ENCODE measurements around the gene WIPF1. TPM values are rescaled to one million over a fixed set of nuclear protein-coding genes. Genes with fewer than 3 reads are reported as not detected.
A peak's percentile ranks its signal among the peaks of the same experiment; 100 is the strongest.

Gene WIPF1
- total RNA-seq, 4 donors from 2014 or later: 2.2 to 17.5 (median 6.0) TPM

GRCh38 chr2:174544156-174544555 lies 53.4 kb downstream of the WIPF1 start:
- Histone ChIP-seq H3K27ac (no peak overlapping the region), H3K27me3 (peaks cover 0 to 11% (median 0%) of the 10 kb centered on the region in 4 donors), H3K9me3 (no peaks in the 10 kb centered on the region), H3K36me3 (no peaks in the 10 kb centered on the region), H3K4me1 (no peaks in the 10 kb centered on the region), H3K4me3 (no peak overlapping the region)
- intact Hi-C loops (cut with DNase I): no loop called here
- no peak for TF ChIP-seq CTCF (IDR thresholded peaks at IDR 0.05)
- no peak for TF ChIP-seq POLR2A (IDR thresholded peaks at IDR 0.05)
- 62 to 72% methylated on average over 3 of the region's 3 CpGs for WGBS, 2 donors
- DNase-seq: no peak

- DNase-seq: no peak
- TF ChIP-seq CTCF (IDR thresholded peaks at IDR 0.05): no peak
- TF ChIP-seq POLR2A (IDR thresholded peaks at IDR 0.05): no peak
- intact Hi-C loops (cut with DNase I): no loop called here
Observed at GRCh38 chr2:174540893-174541292, 56.7 kb downstream of the WIPF1 start.

DNA sequence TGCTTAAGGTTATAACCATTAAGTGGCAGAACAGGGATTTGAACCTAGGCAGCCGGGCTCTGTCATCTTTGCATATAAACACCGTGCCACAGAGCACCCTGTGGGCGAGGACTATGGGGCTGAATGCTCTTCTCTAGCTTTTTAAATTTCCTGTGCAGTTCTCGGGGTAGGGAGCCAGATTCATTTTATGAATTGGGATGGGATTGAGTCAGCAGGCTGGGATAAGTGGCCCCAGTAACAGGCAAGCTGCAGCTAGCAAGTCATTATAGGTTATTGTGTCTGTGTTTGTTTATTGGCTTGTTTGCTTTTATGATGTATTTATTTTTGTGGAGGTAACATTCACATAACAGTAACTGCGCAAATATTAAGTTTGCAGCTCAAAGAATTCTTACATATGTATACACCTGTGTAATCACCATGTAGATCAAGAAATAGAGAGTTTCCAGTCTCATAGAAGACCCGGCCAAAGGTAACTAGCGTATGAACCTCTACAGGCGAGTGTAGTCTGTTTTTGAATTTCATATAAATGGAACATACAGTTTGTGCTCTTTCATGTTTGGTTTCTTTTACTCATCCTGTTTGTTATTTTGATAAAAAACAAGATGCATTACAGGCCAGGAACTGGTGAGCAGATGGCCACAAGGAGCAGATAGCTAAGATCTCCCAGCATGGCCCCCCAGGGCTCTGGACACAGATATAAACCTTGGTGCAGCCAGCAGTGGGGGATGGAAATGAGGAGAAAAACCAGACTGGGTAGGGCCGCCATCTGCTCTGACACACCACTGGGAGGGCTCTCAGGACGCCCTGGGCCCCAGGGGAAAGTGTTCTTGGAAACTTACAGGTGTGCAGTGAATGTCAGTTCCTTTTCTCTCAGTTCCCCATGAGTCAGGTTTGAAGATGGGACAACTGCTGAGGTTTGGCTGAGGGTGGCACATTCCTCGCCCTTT lies 61.6 kb downstream of the WIPF1 start:
- WGBS, 2 donors: 54 to 73% methylated on average over 10 of the region's 11 CpGs
- H3K27me3 ChIP-seq: peaks cover 0 to 9% (median 0%) of the 10 kb centered on the region in 4 donors
- no peak for DNase-seq
- no peaks in the 10 kb centered on the region for H3K9me3 ChIP-seq
- peak overlapping the region in 2 of 4 donors; percentile 30 to 56 for H3K27ac ChIP-seq
- no peaks in the 10 kb centered on the region for H3K36me3 ChIP-seq
- TF ChIP-seq CTCF (IDR thresholded peaks at IDR 0.05) (no peak), POLR2A (IDR thresholded peaks at IDR 0.05) (no peak)
- intact Hi-C loops (cut with DNase I): no loop called here
- no peak overlapping the region for H3K4me3 ChIP-seq
- peaks cover 0 to 24% (median 0%) of the 10 kb centered on the region in 3 donors for H3K4me1 ChIP-seq

More at GRCh38 chr2:174540893-174541292, 56.7 kb downstream of the WIPF1 start:
- Histone ChIP-seq H3K4me3 (no peak overlapping the region), H3K27me3 (peaks cover 0 to 20% (median 0%) of the 10 kb centered on the region in 4 donors), H3K36me3 (no peaks in the 10 kb centered on the region), H3K27ac (no peak overlapping the region), H3K9me3 (no peaks in the 10 kb centered on the region), H3K4me1 (peaks cover 0 to 16% (median 0%) of the 10 kb centered on the region in 3 donors)
- 85 to 90% methylated on average over 5 of the region's 5 CpGs for WGBS, 2 donors

- TF ChIP-seq POLR2A (IDR thresholded peaks at IDR 0.05): no peak
- TF ChIP-seq CTCF (IDR thresholded peaks at IDR 0.05): no peak
- Histone ChIP-seq H3K36me3 (no peaks in the 10 kb centered on the region), H3K4me3 (no peak overlapping the region), H3K4me1 (peaks cover 0 to 24% (median 0%) of the 10 kb centered on the region in 3 donors), H3K27ac (no peak overlapping the region), H3K27me3 (peaks cover 0 to 9% (median 0%) of the 10 kb centered on the region in 4 donors), H3K9me3 (no peaks in the 10 kb centered on the region)
- DNase-seq: no peak
- intact Hi-C loops (cut with DNase I): no loop called here
- 77 to 85% methylated on average over 3 of the region's 3 CpGs for WGBS, 2 donors
Observed at GRCh38 chr2:174535083-174535482, 62.5 kb downstream of the WIPF1 start.

DNA sequence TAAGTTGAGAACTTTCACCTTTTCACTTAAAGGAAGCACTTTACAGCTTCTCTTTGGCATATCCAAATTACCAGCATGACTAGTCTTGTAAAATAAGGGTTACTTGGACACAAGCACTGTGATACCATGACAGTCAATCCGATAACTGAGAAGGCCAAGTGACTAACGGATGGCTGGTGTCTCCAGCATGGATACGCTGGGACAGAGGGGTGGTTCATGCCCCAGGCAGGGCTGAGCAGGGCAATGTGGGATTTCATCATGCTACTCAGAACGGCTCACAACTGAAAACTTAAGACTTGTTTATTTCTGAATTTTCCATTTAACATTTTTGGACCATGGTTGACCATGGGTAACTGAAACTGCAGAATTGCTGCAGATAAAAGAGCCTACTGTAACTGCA lies 67.7 kb downstream of the WIPF1 start:
- intact Hi-C loops (cut with DNase I): loop anchor here (10.0 kb wide), 1 partner anchor 65 kb away; no protein-coding TSS in a partner anchor
- TF ChIP-seq CTCF (IDR thresholded peaks at IDR 0.05) (no peak), POLR2A (IDR thresholded peaks at IDR 0.05) (no peak)
- Histone ChIP-seq H3K36me3 (no peaks in the 10 kb centered on the region), H3K27ac (no peak overlapping the region), H3K4me1 (no peaks in the 10 kb centered on the region), H3K27me3 (no peaks in the 10 kb centered on the region), H3K9me3 (no peaks in the 10 kb centered on the region), H3K4me3 (no peak overlapping the region)
- WGBS, 2 donors: 46 to 88% methylated on average over 4 of the region's 4 CpGs
- DNase-seq: no peak

All from esophagus squamous epithelium (tissue), 5 donors.